Measurements from ENCODE around the gene COPS3.
"Not testable (repeated sequence)": the region's sequence is repeated elsewhere in the genome, so short reads cannot be mapped to it uniquely, and the experiment has no call there.

Gene COPS3

GRCh38 chr17:17304521-17304985, 23.5 kb upstream of the COPS3 start:
- peaks cover 29% of the 10 kb centered on the region for H3K4me1 ChIP-seq (ENCODE audit: low read length)
- peak overlapping the region; percentile 62; the same call in 1 of the 2 replicates for H2AFZ ChIP-seq (ENCODE audit: low read length)
- TF ChIP-seq EZH2 (optimal IDR thresholded peaks at IDR 0.05; ENCODE audit: low read depth, low read length) (no peak), EZH2phosphoT487 (IDR thresholded peaks at IDR 0.05; ENCODE audit: low read length) (no peak), CTCF (IDR thresholded peaks at IDR 0.05; ENCODE audit: low read length) (no peak)
- H3K9me3 ChIP-seq (replicated peaks; ENCODE audit: insufficient read depth, low read length) = no peaks in the 10 kb centered on the region
- H3F3A ChIP-seq (ENCODE audit: insufficient read depth, low read length) = peaks cover 34% of the 10 kb centered on the region
- no peaks in the 10 kb centered on the region for H4K20me1 ChIP-seq (ENCODE audit: insufficient read depth, low read length)
- H3K27me3 ChIP-seq (replicated peaks; ENCODE audit: insufficient read depth, low read length) = no peaks in the 10 kb centered on the region
- no peaks in the 10 kb centered on the region for H3K36me3 ChIP-seq (replicated peaks; ENCODE audit: insufficient read depth, low read length)
- peak overlapping the region; percentile 84 for H3K27ac ChIP-seq (ENCODE audit: low read length)
- peak overlapping the region; percentile 74 for H3K9ac ChIP-seq (ENCODE audit: low read length)
- peak overlapping the region; percentile 98 for H3K4me2 ChIP-seq (ENCODE audit: low read depth, low read length)
- H3K9me2 ChIP-seq (replicated peaks; ENCODE audit: insufficient read depth, low read length) = no peaks in the 10 kb centered on the region
- DNase-seq = peak; percentile 85
- peaks cover 11% of the 10 kb centered on the region for H3K79me2 ChIP-seq (ENCODE audit: low read length)
- peak overlapping the region; percentile 72 for H3K4me3 ChIP-seq (ENCODE audit: low read length)

- H3F3A ChIP-seq (ENCODE audit: insufficient read depth, low read length) = peaks cover 34% of the 10 kb centered on the region
- H3K9ac ChIP-seq (ENCODE audit: low read length) = peak overlapping the region; percentile 74
- TF ChIP-seq CTCF (IDR thresholded peaks at IDR 0.05; ENCODE audit: low read length) (no peak), EZH2phosphoT487 (IDR thresholded peaks at IDR 0.05; ENCODE audit: low read length) (no peak), EZH2 (optimal IDR thresholded peaks at IDR 0.05; ENCODE audit: low read depth, low read length) (no peak)
- H3K4me2 ChIP-seq (ENCODE audit: low read depth, low read length) = peak overlapping the region; percentile 98
- H3K27ac ChIP-seq (ENCODE audit: low read length) = peak overlapping the region; percentile 84
- DNase-seq = no peak
- no peaks in the 10 kb centered on the region for H3K36me3 ChIP-seq (replicated peaks; ENCODE audit: insufficient read depth, low read length)
- no peaks in the 10 kb centered on the region for H4K20me1 ChIP-seq (ENCODE audit: insufficient read depth, low read length)
- peak overlapping the region; percentile 62 for H2AFZ ChIP-seq (ENCODE audit: low read length)
- peaks cover 29% of the 10 kb centered on the region for H3K4me1 ChIP-seq (ENCODE audit: low read length)
- no peaks in the 10 kb centered on the region for H3K9me2 ChIP-seq (replicated peaks; ENCODE audit: insufficient read depth, low read length)
- H3K79me2 ChIP-seq (ENCODE audit: low read length) = peaks cover 11% of the 10 kb centered on the region
- no peaks in the 10 kb centered on the region for H3K9me3 ChIP-seq (replicated peaks; ENCODE audit: insufficient read depth, low read length)
- H3K4me3 ChIP-seq (ENCODE audit: low read length) = peak overlapping the region; percentile 72
- no peaks in the 10 kb centered on the region for H3K27me3 ChIP-seq (replicated peaks; ENCODE audit: insufficient read depth, low read length)
These were observed 22.9 kb upstream of the COPS3 start for GRCh38 chr17:17303847-17304490.

GRCh38 chr17:17303010-17303846, 22.2 kb upstream of the COPS3 start, which contains the start of gene NT5M:
NT5M (plus strand) TSS chr17:17303373; CDS start chr17:17303551, 178 bp downstream.
- H3K27ac ChIP-seq (ENCODE audit: low read length) = peak within 1 kb of the TSS; percentile 84
- H3K36me3 ChIP-seq (replicated peaks; ENCODE audit: insufficient read depth, low read length) = no peaks in the 10 kb centered on the region
- H3K4me1 ChIP-seq (ENCODE audit: low read length) = peaks cover 35% of the 10 kb centered on the region
- TF ChIP-seq EZH2phosphoT487 (IDR thresholded peaks at IDR 0.05; ENCODE audit: low read length) (no peak), CTCF (IDR thresholded peaks at IDR 0.05; ENCODE audit: low read length) (no peak), EZH2 (optimal IDR thresholded peaks at IDR 0.05; ENCODE audit: low read depth, low read length) (no peak)
- H4K20me1 ChIP-seq (ENCODE audit: insufficient read depth, low read length) = no peaks in the 10 kb centered on the region
- H3K9me2 ChIP-seq (replicated peaks; ENCODE audit: insufficient read depth, low read length) = no peaks in the 10 kb centered on the region
- H3K9me3 ChIP-seq (replicated peaks; ENCODE audit: insufficient read depth, low read length) = no peaks in the 10 kb centered on the region
- H3K79me2 ChIP-seq (ENCODE audit: low read length) = peaks cover 11% of the 10 kb centered on the region
- peak; percentile 88 for DNase-seq
- H3K9ac ChIP-seq (ENCODE audit: low read length) = peak within 1 kb of the TSS; percentile 74
- peaks cover 40% of the 10 kb centered on the region for H3F3A ChIP-seq (ENCODE audit: insufficient read depth, low read length)
- peak within 1 kb of the TSS; percentile 84 for H2AFZ ChIP-seq (ENCODE audit: low read length)
- H3K4me3 ChIP-seq (ENCODE audit: low read length) = peak within 1 kb of the TSS; percentile 76
- no peaks in the 10 kb centered on the region for H3K27me3 ChIP-seq (replicated peaks; ENCODE audit: insufficient read depth, low read length)
- peak within 1 kb of the TSS; percentile 98 for H3K4me2 ChIP-seq (ENCODE audit: low read depth, low read length)

- not testable (repeated sequence) for H3K36me3 ChIP-seq (replicated peaks; ENCODE audit: insufficient read depth, low read length); H3K9me3 ChIP-seq (replicated peaks; ENCODE audit: insufficient read depth, low read length); H3K4me3 ChIP-seq (ENCODE audit: low read length); H3K27ac ChIP-seq (ENCODE audit: low read length); H4K20me1 ChIP-seq (ENCODE audit: insufficient read depth, low read length); H2AFZ ChIP-seq (ENCODE audit: low read length); H3K9ac ChIP-seq (ENCODE audit: low read length); DNase-seq; H3K9me2 ChIP-seq (replicated peaks; ENCODE audit: insufficient read depth, low read length); H3K4me2 ChIP-seq (ENCODE audit: low read depth, low read length); H3K27me3 ChIP-seq (replicated peaks; ENCODE audit: insufficient read depth, low read length)
- H3K79me2 ChIP-seq (ENCODE audit: low read length) = peaks cover 11% of the 10 kb centered on the region
- H3K4me1 ChIP-seq (ENCODE audit: low read length) = peaks cover 37% of the 10 kb centered on the region
- H3F3A ChIP-seq (ENCODE audit: insufficient read depth, low read length) = peaks cover 45% of the 10 kb centered on the region
These were observed 20.6 kb upstream of the COPS3 start for GRCh38 chr17:17301659-17302058.
